OCI-LY1 (cell line): ENCODE results near the gene COL26A1.

Source experiments
- H2AFZ ChIP-seq: fragments of 200-600 bp; sonication (generic), shearing (Covaris generic); 2 replicates; pipeline ENCODE4 v1.6.0; 2014; ENCODE audit warnings: antibody characterized with exemption, mild to moderate bottlenecking, low read length
- H3F3A ChIP-seq: fragments of 200-600 bp; sonication (generic), shearing (Covaris generic); 2 replicates; pipeline ENCODE4 v1.6.0; 2014; ENCODE audit warnings: mild to moderate bottlenecking, antibody characterized with exemption, low read length, moderate library complexity; ENCODE audit not compliant: insufficient read depth
- H3K27ac ChIP-seq: fragments of 200-600 bp; sonication (generic); 2 replicates; pipeline ENCODE4 v1.5.1; 2014; ENCODE audit warnings: low read length, mixed run types, mild to moderate bottlenecking, low read depth; ENCODE audit not compliant: poor library complexity, severe bottlenecking
- H3K27me3 ChIP-seq: fragments of 200-600 bp; sonication (generic); 2 replicates; pipeline ENCODE4 v1.6.0; 2014; ENCODE audit warnings: antibody characterized with exemption, mild to moderate bottlenecking, low read length, moderate library complexity; ENCODE audit not compliant: insufficient read depth
- H3K36me3 ChIP-seq: fragments of 200-600 bp; sonication (generic); 2 replicates; pipeline ENCODE4 v1.6.1; 2014; ENCODE audit warnings: mild to moderate bottlenecking, antibody characterized with exemption, low read length, moderate library complexity, mixed read lengths; ENCODE audit not compliant: insufficient read depth
- H3K4me1 ChIP-seq: fragments of 200-600 bp; sonication (generic); 2 replicates; pipeline ENCODE4 v1.5.1; 2014; ENCODE audit warnings: mild to moderate bottlenecking, low read length, moderate library complexity; ENCODE audit not compliant: insufficient read depth, severe bottlenecking
- H3K4me2 ChIP-seq: fragments of 200-600 bp; sonication (generic), shearing (Covaris generic); 2 replicates; pipeline ENCODE4 v1.6.1; 2014; ENCODE audit warnings: low read length
- H3K4me3 ChIP-seq: fragments of 200-600 bp; sonication (generic); 2 replicates; pipeline ENCODE4 v1.5.1; 2014; ENCODE audit warnings: low read length, low read depth, mild to moderate bottlenecking, mixed read lengths; ENCODE audit not compliant: poor library complexity, severe bottlenecking
- H3K79me2 ChIP-seq: fragments of 200-600 bp; shearing (Covaris generic); 2 replicates; pipeline ENCODE4 v1.6.1; 2016; ENCODE audit warnings: mixed run types, low read length, mixed read lengths; ENCODE audit not compliant: insufficient read depth
- H3K9ac ChIP-seq: fragments of 200-600 bp; sonication (generic), shearing (Covaris generic); 2 replicates; pipeline ENCODE4 v1.6.1; 2014; ENCODE audit warnings: mild to moderate bottlenecking, low read length, mixed read lengths
- H3K9me2 ChIP-seq: fragments of 200-600 bp; sonication (generic), shearing (Covaris generic); 2 replicates; pipeline ENCODE4 v1.6.1; 2014; ENCODE audit warnings: low read depth, mild to moderate bottlenecking, low read length, mixed read lengths
- H3K9me3 ChIP-seq: fragments of 200-600 bp; shearing (Covaris generic); 2 replicates; pipeline ENCODE4 v1.6.1; 2014; ENCODE audit warnings: low read length, mixed read lengths
- H4K20me1 ChIP-seq: fragments of 200-600 bp; sonication (generic), shearing (Covaris generic); 2 replicates; pipeline ENCODE4 v1.6.0; 2016; ENCODE audit warnings: mild to moderate bottlenecking, low read length; ENCODE audit not compliant: insufficient read depth
- EZH2 ChIP-seq: fragments of 200-600 bp; sonication (generic), shearing (Covaris generic); IDR thresholded peaks from 2 replicates; pipeline ENCODE4 v1.8.0; 2017; ENCODE audit warnings: borderline replicate concordance, mixed run types, mild to moderate bottlenecking, antibody characterized with exemption, low read length, moderate library complexity, mixed read lengths
- TF ChIP-seq, protein P1 (sequence below): fragments of 200-600 bp; sonication (generic), shearing (Covaris generic); IDR thresholded peaks from 2 replicates; pipeline ENCODE4 v1.5.1; 2017; ENCODE audit warnings: mild to moderate bottlenecking, antibody characterized with exemption, low read length, moderate library complexity, mixed read lengths

The COL26A1 gene

GRCh38 chr7:101486433-101487104 lies 123.9 kb downstream of the COL26A1 start:
- no peaks in the 10 kb centered on the region for H3K9me3 ChIP-seq
- peaks cover 14% of the 10 kb centered on the region for H3K27me3 ChIP-seq
- TF ChIP-seq, protein P1, sequence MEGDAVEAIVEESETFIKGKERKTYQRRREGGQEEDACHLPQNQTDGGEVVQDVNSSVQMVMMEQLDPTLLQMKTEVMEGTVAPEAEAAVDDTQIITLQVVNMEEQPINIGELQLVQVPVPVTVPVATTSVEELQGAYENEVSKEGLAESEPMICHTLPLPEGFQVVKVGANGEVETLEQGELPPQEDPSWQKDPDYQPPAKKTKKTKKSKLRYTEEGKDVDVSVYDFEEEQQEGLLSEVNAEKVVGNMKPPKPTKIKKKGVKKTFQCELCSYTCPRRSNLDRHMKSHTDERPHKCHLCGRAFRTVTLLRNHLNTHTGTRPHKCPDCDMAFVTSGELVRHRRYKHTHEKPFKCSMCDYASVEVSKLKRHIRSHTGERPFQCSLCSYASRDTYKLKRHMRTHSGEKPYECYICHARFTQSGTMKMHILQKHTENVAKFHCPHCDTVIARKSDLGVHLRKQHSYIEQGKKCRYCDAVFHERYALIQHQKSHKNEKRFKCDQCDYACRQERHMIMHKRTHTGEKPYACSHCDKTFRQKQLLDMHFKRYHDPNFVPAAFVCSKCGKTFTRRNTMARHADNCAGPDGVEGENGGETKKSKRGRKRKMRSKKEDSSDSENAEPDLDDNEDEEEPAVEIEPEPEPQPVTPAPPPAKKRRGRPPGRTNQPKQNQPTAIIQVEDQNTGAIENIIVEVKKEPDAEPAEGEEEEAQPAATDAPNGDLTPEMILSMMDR: no peak
- TF ChIP-seq EZH2: no peak
- no peak overlapping the region for H3K9ac ChIP-seq
- no peaks in the 10 kb centered on the region for H3K36me3 ChIP-seq
- H3K9me2 ChIP-seq: no peaks in the 10 kb centered on the region
- H2AFZ ChIP-seq: no peak overlapping the region
- no peaks in the 10 kb centered on the region for H3K4me1 ChIP-seq
- H3K4me2 ChIP-seq: no peak overlapping the region
- H3K27ac ChIP-seq: no peak overlapping the region
- no peaks in the 10 kb centered on the region for H3F3A ChIP-seq
- H4K20me1 ChIP-seq: no peaks in the 10 kb centered on the region
- no peak overlapping the region for H3K4me3 ChIP-seq
- no peaks in the 10 kb centered on the region for H3K79me2 ChIP-seq

GRCh38 chr7:101487105-101487458 lies 124.4 kb downstream of the COL26A1 start:
- no peak overlapping the region for H2AFZ ChIP-seq
- no peak for TF ChIP-seq EZH2
- TF ChIP-seq, protein P1: no peak
- no peaks in the 10 kb centered on the region for H3K9me3 ChIP-seq
- no peaks in the 10 kb centered on the region for H3K36me3 ChIP-seq
- no peaks in the 10 kb centered on the region for H3F3A ChIP-seq
- no peaks in the 10 kb centered on the region for H4K20me1 ChIP-seq
- no peak overlapping the region for H3K4me3 ChIP-seq
- H3K9me2 ChIP-seq: no peaks in the 10 kb centered on the region
- H3K27ac ChIP-seq: no peak overlapping the region
- H3K4me1 ChIP-seq: no peaks in the 10 kb centered on the region
- peaks cover 14% of the 10 kb centered on the region for H3K27me3 ChIP-seq
- no peak overlapping the region for H3K9ac ChIP-seq
- no peaks in the 10 kb centered on the region for H3K79me2 ChIP-seq
- H3K4me2 ChIP-seq: no peak overlapping the region

DNA sequence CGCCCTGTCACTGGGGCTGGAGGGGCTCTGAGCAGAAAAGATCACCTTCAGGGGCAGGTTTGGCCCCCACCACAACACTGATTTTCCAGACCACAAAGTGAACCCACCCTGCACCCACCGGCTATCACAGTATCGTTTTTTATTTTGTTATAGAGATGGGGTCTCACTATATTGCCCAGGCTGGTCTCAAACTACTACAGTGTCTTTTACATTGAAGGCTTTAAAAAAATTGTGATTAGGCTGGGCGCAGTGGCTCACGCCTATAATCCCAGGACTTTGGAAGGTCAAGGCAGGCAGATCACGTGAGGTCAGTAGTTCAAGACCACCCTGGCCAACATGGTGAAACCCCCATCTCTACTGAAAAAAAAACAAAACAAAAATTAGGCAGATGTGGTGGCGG lies 125.1 kb downstream of the COL26A1 start:
- H3K27me3 ChIP-seq: peaks cover 12% of the 10 kb centered on the region
- H3F3A ChIP-seq: no peaks in the 10 kb centered on the region
- no peaks in the 10 kb centered on the region for H3K9me3 ChIP-seq
- no peak overlapping the region for H3K4me3 ChIP-seq
- H3K9me2 ChIP-seq: no peaks in the 10 kb centered on the region
- no peak overlapping the region for H3K9ac ChIP-seq
- no peak for TF ChIP-seq EZH2
- TF ChIP-seq, protein P1: no peak
- no peak overlapping the region for H2AFZ ChIP-seq
- no peaks in the 10 kb centered on the region for H4K20me1 ChIP-seq
- no peaks in the 10 kb centered on the region for H3K79me2 ChIP-seq
- H3K4me2 ChIP-seq: no peak overlapping the region
- H3K36me3 ChIP-seq: no peaks in the 10 kb centered on the region
- no peaks in the 10 kb centered on the region for H3K4me1 ChIP-seq
- H3K27ac ChIP-seq: no peak overlapping the region
